Urothelium cell line (cell line): Measurements from ENCODE around the gene PGGT1B.

Experiments
- DNase-seq: peaks from one replicate; pipeline ENCODE4 v3.0.0; 2011; ENCODE audit warnings: low spot score, mixed read lengths
- FAIRE-seq: peaks from 2 replicates; lab custom pipeline; 2011; peaks lifted over from hg19 to GRCh38; lab: Jason Lieb, UNC

PGGT1B gene

GRCh38 chr5:115262321-115263077 lies at the start of gene PGGT1B:
TSS of gene PGGT1B (minus strand) at chr5:115262877. CDS start at chr5:115262851, 26 bp downstream.
- FAIRE-seq: peak; percentile 79
- peak; percentile 78 for DNase-seq

GRCh38 chr5:115309751-115310370 lies 47.2 kb upstream of the PGGT1B start:
- DNase-seq (peak; percentile 13), FAIRE-seq (no peak)

- no peak for DNase-seq
- no peak for FAIRE-seq
Measured at GRCh38 chr5:115308815-115309214, 46.1 kb upstream of the PGGT1B start.

GRCh38 chr5:115306011-115306536 lies 43.4 kb upstream of the PGGT1B start:
- no peak for DNase-seq
- FAIRE-seq: no peak

GRCh38 chr5:115304496-115304895 lies 41.8 kb upstream of the PGGT1B start:
- no peak for FAIRE-seq

GRCh38 chr5:115298811-115299210 lies 36.1 kb upstream of the PGGT1B start:
- DNase-seq (no peak), FAIRE-seq (no peak)

More at GRCh38 chr5:115304496-115304895, 41.8 kb upstream of the PGGT1B start:
- DNase-seq: no peak

- DNase-seq (no peak), FAIRE-seq (no peak)
Measured at GRCh38 chr5:115297031-115297430, 34.4 kb upstream of the PGGT1B start.

- peak; percentile 93 for DNase-seq
- FAIRE-seq: peak; percentile 68
Measured at GRCh38 chr5:115296124-115297022, 33.7 kb upstream of the PGGT1B start, which contains the start of gene CCDC112. TSS of gene CCDC112 (minus strand) at chr5:115296654. CDS start at chr5:115296543, 111 bp downstream.

- no peak for FAIRE-seq
Measured at GRCh38 chr5:115295777-115296123, 33.1 kb upstream of the PGGT1B start.

GRCh38 chr5:115291397-115291796 lies 28.7 kb upstream of the PGGT1B start:
- DNase-seq (no peak), FAIRE-seq (no peak)

More at GRCh38 chr5:115295777-115296123, 33.1 kb upstream of the PGGT1B start:
- DNase-seq: peak; percentile 3

GRCh38 chr5:115289104-115289503 lies 26.4 kb upstream of the PGGT1B start:
- FAIRE-seq: no peak
- no peak for DNase-seq

GRCh38 chr5:115284021-115284420 lies 21.3 kb upstream of the PGGT1B start:
- DNase-seq: no peak
- no peak for FAIRE-seq

- DNase-seq (no peak), FAIRE-seq (no peak)
Measured at GRCh38 chr5:115282131-115282530, 19.5 kb upstream of the PGGT1B start.

- FAIRE-seq: no peak
Measured at GRCh38 chr5:115274584-115274983, 11.9 kb upstream of the PGGT1B start.

GRCh38 chr5:115272297-115272958 lies 9.8 kb upstream of the PGGT1B start:
- FAIRE-seq (no peak), DNase-seq (no peak)

More at GRCh38 chr5:115274584-115274983, 11.9 kb upstream of the PGGT1B start:
- DNase-seq: no peak

GRCh38 chr5:115271295-115272050 lies 8.8 kb upstream of the PGGT1B start:
- no peak for DNase-seq
- FAIRE-seq: no peak

- DNase-seq (no peak), FAIRE-seq (no peak)
Measured at GRCh38 chr5:115267617-115268016, 4.9 kb upstream of the PGGT1B start.

- FAIRE-seq (no peak), DNase-seq (no peak)
Measured at GRCh38 chr5:115265220-115265619, 2.5 kb upstream of the PGGT1B start.

GRCh38 chr5:115264786-115265185 lies 2.1 kb upstream of the PGGT1B start:
- DNase-seq (no peak), FAIRE-seq (no peak)

GRCh38 chr5:115263078-115263380 lies 352 bp upstream of the PGGT1B start:
- no peak for DNase-seq
- no peak for FAIRE-seq
